WI38 (cell line): ENCODE results near the gene SERBP1.
"Not testable (repeated sequence)": the region's sequence is repeated elsewhere in the genome, so short reads cannot be mapped to it uniquely, and the experiment has no call there.

ENCODE experiments used
- H3K4me3 ChIP-seq: 2 replicates; pipeline ENCODE4 v1.5.1; 2011; ENCODE audit warnings: low read depth, mild to moderate bottlenecking, control low read depth, low read length
- TF ChIP-seq, protein P1 (sequence below): IDR thresholded peaks from 2 replicates; pipeline ENCODE4 v1.5.1; 2012; ENCODE audit warnings: low read depth, mild to moderate bottlenecking, control low read depth, low read length

SERBP1 gene

DNA sequence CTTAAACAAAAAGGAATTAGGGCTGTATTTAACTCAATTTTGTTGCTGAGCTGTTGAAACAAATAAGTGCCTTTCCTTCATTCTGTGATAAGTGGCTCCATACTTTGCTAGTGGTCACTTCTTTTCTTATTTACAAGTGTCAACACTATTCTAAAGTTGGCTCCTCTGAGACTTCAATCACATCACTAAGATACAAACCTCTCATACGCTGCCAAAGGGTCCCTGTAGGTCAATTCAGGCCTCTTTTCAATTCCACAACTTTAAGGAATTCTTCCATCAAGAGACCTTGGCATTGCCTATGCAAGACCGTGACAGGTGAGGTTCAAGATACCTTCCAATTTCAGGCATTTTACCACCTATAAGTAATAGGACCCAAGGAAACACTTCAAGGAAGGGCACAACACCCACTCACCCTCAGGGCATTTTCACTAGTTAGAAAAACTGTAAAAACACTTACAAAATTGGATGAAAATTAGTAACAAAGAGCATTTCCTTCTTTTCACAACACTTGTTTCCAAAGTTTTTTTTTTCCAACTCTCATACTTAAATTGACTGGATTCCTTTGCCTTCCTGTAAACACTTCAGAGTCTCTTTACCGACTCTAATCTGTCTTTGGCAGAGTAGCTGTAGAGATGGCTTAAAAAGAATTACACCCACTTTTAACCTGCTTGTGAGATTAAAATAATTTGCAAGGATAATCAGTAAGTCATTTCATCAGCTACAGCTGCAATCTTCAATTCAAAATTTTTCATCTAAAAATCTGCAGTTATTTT lies 24.5 kb downstream of the SERBP1 start:
- H3K4me3 ChIP-seq, result no peak overlapping the region
- TF ChIP-seq, protein P1, sequence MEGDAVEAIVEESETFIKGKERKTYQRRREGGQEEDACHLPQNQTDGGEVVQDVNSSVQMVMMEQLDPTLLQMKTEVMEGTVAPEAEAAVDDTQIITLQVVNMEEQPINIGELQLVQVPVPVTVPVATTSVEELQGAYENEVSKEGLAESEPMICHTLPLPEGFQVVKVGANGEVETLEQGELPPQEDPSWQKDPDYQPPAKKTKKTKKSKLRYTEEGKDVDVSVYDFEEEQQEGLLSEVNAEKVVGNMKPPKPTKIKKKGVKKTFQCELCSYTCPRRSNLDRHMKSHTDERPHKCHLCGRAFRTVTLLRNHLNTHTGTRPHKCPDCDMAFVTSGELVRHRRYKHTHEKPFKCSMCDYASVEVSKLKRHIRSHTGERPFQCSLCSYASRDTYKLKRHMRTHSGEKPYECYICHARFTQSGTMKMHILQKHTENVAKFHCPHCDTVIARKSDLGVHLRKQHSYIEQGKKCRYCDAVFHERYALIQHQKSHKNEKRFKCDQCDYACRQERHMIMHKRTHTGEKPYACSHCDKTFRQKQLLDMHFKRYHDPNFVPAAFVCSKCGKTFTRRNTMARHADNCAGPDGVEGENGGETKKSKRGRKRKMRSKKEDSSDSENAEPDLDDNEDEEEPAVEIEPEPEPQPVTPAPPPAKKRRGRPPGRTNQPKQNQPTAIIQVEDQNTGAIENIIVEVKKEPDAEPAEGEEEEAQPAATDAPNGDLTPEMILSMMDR, result no peak

DNA sequence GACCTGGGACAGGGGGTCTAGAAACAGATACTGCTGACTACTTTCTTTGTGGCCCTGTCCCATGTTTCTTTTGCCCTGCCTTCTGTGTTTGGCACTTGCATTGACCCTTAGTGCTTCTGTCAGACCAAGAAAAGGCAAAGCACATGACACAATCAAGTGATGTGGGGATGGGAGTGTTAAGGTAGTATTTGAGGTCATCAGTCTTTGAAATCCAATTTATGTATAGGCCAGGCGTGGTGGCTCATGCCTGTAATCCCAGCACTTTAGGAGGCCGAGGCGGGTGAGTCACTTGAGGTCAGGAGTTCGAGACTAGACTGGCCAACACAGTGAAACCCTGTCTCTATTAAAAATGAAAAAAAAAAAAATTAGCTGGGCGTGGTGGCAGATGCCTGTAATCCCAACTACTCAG lies 26.0 kb downstream of the SERBP1 start:
- TF ChIP-seq, protein P1, result no peak
- H3K4me3 ChIP-seq, result no peak overlapping the region

DNA sequence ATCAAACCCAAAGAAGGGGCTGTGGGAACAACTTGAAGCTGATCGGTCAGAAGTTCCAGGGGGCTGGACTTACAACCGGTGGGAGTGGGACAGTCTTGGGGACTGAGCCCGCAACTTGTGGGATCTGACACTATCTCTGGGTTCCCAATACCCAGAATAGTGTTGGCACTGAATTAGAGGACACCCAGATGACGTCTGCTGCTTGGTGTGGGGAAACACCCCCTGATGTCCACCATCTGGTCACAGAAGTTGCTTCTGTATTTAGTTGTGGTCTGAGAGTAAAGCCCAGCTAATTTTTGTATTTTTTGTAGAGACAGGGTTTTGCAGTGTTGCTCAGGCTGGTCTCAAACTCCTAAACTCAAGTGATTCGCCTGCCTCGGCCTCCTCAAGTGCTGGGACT lies 28.8 kb downstream of the SERBP1 start:
- TF ChIP-seq, protein P1, result no peak

DNA sequence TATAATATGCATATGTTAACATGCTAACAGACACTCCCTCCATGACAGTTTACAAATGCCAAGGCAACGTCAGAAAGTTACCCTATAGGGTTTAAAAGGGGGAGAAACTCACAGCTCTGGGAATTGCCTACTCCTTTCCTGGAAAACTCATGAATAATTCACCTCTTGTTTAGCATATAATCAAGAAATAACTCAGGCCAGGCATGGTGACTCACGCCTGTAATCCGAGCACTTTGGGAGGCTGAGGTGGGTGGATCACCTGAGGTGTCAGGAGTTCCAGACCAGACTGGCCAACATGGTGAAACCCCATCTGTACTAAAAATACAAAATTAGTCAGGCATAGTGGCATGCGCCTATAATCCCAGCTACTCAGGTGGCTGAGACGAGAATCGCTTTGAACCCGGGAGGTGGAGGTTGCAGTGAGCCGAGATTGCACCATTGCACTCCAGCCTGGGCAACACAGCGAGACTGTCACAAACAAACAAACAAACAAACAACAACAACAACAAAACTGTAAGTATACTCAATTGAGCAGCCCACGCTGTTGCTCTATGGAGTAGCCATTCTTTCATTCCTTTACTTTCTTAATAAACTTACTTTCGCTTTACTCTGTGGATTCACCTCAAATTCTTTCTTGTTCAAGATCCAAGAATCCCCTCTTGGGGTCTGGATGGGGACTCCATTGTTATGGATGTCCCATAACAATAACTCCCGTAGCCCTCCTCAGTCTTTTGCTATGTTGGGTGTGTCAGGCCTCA lies 30.0 kb downstream of the SERBP1 start:
- H3K4me3 ChIP-seq, result not testable (repeated sequence)

More for the DNA sequence above, 28.8 kb downstream of the SERBP1 start:
- H3K4me3 ChIP-seq, result no peak overlapping the region

DNA sequence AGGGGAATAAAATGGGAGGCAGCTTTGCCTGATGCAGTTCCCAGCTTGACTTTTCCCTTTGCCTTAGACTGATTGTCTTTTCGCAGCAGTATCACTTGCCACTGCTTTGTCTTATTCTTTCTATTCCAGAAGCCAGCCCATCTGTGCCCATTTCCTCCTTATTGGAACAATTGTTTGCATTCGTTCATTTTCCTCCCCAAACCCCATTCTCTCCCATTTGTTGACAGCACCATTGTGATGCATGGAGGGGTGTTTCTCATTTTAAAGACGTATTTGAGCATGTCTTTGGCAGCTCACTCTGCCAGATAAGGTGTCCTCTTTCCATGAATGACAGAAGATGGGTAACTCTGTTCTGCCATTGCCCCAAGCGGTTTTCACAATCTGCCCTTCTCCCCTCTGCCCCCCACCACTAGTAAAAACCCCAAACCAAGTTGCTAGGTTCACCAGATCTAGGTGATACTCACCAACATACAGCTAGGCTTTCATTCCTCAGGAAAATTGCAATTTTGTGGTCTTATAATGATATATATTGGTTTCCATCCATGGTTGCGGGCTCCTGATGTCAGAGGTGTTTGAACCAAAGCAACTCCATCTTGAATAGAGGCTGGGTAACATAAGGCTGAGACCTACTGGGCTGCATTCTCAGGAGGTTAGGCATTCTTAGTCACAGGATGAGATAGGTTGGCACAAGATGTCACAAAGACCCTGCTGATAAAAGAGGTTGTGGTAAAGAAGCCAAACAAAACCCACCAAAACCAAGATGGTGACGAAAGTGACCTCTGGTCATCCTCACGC lies 30.8 kb downstream of the SERBP1 start:
- TF ChIP-seq, protein P1, result no peak
- no peak overlapping the region for H3K4me3 ChIP-seq

DNA sequence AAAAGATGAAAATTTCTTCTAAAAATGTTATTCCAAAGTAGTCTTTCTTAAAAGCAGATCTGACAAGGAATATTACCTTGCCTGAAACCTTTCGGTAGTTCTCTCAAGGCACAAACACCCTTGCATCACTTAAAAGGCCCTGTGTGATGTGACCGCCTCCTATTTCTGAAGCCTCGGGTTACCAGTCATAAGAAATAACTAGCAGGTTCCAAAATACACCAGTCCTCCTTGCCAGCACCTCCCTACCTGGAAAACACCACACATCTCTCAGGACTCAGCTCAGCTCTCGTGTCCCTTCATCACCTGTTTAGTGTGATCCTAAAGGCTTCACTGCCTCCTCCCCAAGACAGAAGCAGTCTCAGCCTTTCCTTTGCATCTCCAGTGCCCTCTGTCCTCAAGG lies 35.7 kb downstream of the SERBP1 start:
- H3K4me3 ChIP-seq, result no peak overlapping the region
- TF ChIP-seq, protein P1, result no peak

DNA sequence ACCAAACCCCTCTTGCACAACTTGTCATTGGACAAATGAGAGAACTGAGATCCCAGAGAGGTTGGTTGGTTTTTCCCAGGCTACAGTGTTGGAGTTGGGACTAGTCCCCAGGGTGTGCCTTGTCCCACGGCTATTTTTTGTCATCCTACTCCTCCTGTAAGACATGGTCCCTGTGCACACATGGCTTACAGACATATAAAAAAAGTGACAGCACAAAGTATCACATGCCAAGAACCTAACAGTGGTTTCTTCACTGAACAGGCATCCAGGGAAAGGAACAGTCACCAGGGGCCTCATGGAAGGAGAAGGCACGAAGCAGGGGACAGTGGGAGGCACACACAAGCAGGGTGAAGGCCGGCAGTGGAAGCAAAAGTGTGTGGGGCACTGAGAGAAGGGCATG lies 36.5 kb downstream of the SERBP1 start:
- no peak overlapping the region for H3K4me3 ChIP-seq
- TF ChIP-seq, protein P1, result no peak
